HCT116 (cell line): ENCODE measurements around the gene TIAM2.

ENCODE experiments used
- MAX ChIP-seq: IDR thresholded peaks from 2 replicates; pipeline ENCODE4 v1.6.1; 2012
- ZFX ChIP-seq: fragments of 450-650 bp; IDR thresholded peaks from 2 replicates; pipeline ENCODE4 v1.6.1; 2017
- TF ChIP-seq, protein P1 (sequence below): IDR thresholded peaks from 2 replicates; pipeline ENCODE4 v1.6.1; 2012; ENCODE audit warnings: low read depth

DNA sequence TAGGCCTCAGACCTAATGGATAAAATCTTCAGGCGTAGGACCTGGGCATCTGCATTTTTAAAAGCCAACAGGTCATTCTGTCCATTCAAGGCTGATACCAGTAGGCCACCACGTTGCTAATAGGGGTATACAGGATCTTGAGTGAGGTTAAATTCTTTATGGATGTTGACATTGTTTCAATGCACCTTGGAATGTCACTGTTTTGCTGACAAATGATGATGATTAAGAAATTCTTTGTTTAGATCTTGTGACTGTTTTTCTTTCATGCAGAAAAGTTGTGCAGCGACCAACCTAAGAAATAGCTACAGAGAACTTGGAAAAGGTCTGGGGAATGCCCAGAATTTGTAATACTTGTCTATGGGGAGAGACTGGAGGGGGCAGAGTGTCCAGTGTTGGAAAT lies 167.6 kb downstream of the TIAM2 start:
- TF ChIP-seq, protein P1, sequence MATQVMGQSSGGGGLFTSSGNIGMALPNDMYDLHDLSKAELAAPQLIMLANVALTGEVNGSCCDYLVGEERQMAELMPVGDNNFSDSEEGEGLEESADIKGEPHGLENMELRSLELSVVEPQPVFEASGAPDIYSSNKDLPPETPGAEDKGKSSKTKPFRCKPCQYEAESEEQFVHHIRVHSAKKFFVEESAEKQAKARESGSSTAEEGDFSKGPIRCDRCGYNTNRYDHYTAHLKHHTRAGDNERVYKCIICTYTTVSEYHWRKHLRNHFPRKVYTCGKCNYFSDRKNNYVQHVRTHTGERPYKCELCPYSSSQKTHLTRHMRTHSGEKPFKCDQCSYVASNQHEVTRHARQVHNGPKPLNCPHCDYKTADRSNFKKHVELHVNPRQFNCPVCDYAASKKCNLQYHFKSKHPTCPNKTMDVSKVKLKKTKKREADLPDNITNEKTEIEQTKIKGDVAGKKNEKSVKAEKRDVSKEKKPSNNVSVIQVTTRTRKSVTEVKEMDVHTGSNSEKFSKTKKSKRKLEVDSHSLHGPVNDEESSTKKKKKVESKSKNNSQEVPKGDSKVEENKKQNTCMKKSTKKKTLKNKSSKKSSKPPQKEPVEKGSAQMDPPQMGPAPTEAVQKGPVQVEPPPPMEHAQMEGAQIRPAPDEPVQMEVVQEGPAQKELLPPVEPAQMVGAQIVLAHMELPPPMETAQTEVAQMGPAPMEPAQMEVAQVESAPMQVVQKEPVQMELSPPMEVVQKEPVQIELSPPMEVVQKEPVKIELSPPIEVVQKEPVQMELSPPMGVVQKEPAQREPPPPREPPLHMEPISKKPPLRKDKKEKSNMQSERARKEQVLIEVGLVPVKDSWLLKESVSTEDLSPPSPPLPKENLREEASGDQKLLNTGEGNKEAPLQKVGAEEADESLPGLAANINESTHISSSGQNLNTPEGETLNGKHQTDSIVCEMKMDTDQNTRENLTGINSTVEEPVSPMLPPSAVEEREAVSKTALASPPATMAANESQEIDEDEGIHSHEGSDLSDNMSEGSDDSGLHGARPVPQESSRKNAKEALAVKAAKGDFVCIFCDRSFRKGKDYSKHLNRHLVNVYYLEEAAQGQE = no peak
- no peak for TF ChIP-seq MAX
- no peak for TF ChIP-seq ZFX
